Epithelial cell of proximal tubule (primary cell): ENCODE data around the gene SLAMF9. TPM values are rescaled to one million over a fixed set of nuclear protein-coding genes. Genes with fewer than 3 reads are reported as not detected.

Experiments
- DNase-seq: peaks from one replicate; pipeline ENCODE4 v3.0.0-alpha.2; 2011; ENCODE audit warnings: low read depth
- H3K4me3 ChIP-seq: 2 replicates; pipeline ENCODE4 v1.5.1; 2011; ENCODE audit warnings: low read depth, mild to moderate bottlenecking, low read length
- CTCF ChIP-seq: conservative IDR thresholded peaks from 2 replicates; pipeline ENCODE4 v1.5.1; 2012; ENCODE audit warnings: low read depth, mild to moderate bottlenecking, low read length
- total RNA-seq: library from RNA; depleted of rRNA; stranded (reverse); fragments of >200 nt; gene quantifications from 2 replicates; pipeline ENCODE4 v1.2.3, GENCODE V29; 2015

Gene SLAMF9
- total RNA-seq, 1 donor from 2014 or later = not detected

- TF ChIP-seq CTCF = no peak
- no peak for DNase-seq
- H3K4me3 ChIP-seq = no peak overlapping the region
Measured at GRCh38 chr1:159970932-159971342, 16.9 kb upstream of the SLAMF9 start.

- no peak for TF ChIP-seq CTCF
- no peak for DNase-seq
- no peak overlapping the region for H3K4me3 ChIP-seq
Measured at GRCh38 chr1:159968901-159969300, 14.9 kb upstream of the SLAMF9 start.

- H3K4me3 ChIP-seq = no peak overlapping the region
- no peak for DNase-seq
- TF ChIP-seq CTCF = no peak
Measured at GRCh38 chr1:159965263-159965662, 11.2 kb upstream of the SLAMF9 start.

- DNase-seq = no peak
- H3K4me3 ChIP-seq = no peak overlapping the region
- no peak for TF ChIP-seq CTCF
Measured at GRCh38 chr1:159964144-159964543, 10.1 kb upstream of the SLAMF9 start.

- H3K4me3 ChIP-seq = no peak overlapping the region
- no peak for DNase-seq
- TF ChIP-seq CTCF = no peak
Measured at GRCh38 chr1:159962176-159962575, 8.1 kb upstream of the SLAMF9 start.

- no peak for DNase-seq
- TF ChIP-seq CTCF = no peak
- no peak overlapping the region for H3K4me3 ChIP-seq
Measured at GRCh38 chr1:159961636-159962035, 7.6 kb upstream of the SLAMF9 start.

GRCh38 chr1:159960721-159961381 lies 6.8 kb upstream of the SLAMF9 start:
- H3K4me3 ChIP-seq = no peak overlapping the region
- DNase-seq = no peak
- TF ChIP-seq CTCF = no peak
